Stimulated activated CD8-positive, alpha-beta memory T cell treated with anti-CD3 and anti-CD28 coated beads, Interleukin-2, amount 100 ng/mL, for 1 hour (primary cell): ENCODE measurements around the gene MAPK8IP3.
"Not testable (repeated sequence)": the region's sequence is repeated elsewhere in the genome, so short reads cannot be mapped to it uniquely, and the experiment has no call there.

Experiments used
- DNase-seq, 2 donors: peaks; one replicate each; pipeline ENCODE4 v3.0.0-alpha.2; 2020; ENCODE audit warnings: low read depth in 2 of 2

The MAPK8IP3 gene

GRCh38 chr16:1677339-1677738, 28.7 kb upstream of the MAPK8IP3 start:
- DNase-seq = no peak

- peak; percentile 87 to 91 for DNase-seq
Observed at GRCh38 chr16:1677942-1678499, 28.0 kb upstream of the MAPK8IP3 start, which contains the start of gene JPT2. JPT2 (plus strand) TSS chr16:1678279; CDS start chr16:1678313, 34 bp downstream.

- DNase-seq = peak; percentile 6 to 29
Observed at GRCh38 chr16:1678500-1679098, 27.4 kb upstream of the MAPK8IP3 start.

GRCh38 chr16:1680361-1680760, 25.6 kb upstream of the MAPK8IP3 start:
- no peak for DNase-seq

- no peak for DNase-seq
Observed at GRCh38 chr16:1681032-1681431, 25.0 kb upstream of the MAPK8IP3 start.

- DNase-seq = no peak
Observed at GRCh38 chr16:1687427-1688316, 18.3 kb upstream of the MAPK8IP3 start.

GRCh38 chr16:1688807-1689560, 17.0 kb upstream of the MAPK8IP3 start:
- DNase-seq = no peak

GRCh38 chr16:1689853-1690252, 16.1 kb upstream of the MAPK8IP3 start:
- DNase-seq = no peak

GRCh38 chr16:1690810-1691209, 15.2 kb upstream of the MAPK8IP3 start:
- no peak for DNase-seq

GRCh38 chr16:1691276-1691675, 14.7 kb upstream of the MAPK8IP3 start:
- DNase-seq = no peak

- DNase-seq = no peak
Observed at GRCh38 chr16:1691956-1692355, 14.0 kb upstream of the MAPK8IP3 start.

- DNase-seq = no peak
Observed at GRCh38 chr16:1696863-1697262, 9.1 kb upstream of the MAPK8IP3 start.

- DNase-seq = no peak
Observed at GRCh38 chr16:1698680-1699079, 7.3 kb upstream of the MAPK8IP3 start.

GRCh38 chr16:1700246-1700645, 5.7 kb upstream of the MAPK8IP3 start:
- DNase-seq = no peak

GRCh38 chr16:1701216-1701878, 4.6 kb upstream of the MAPK8IP3 start:
- DNase-seq = no peak

- not testable (repeated sequence) for DNase-seq
Observed at GRCh38 chr16:1705324-1705687, 689 bp upstream of the MAPK8IP3 start.

- no peak for DNase-seq
Observed at GRCh38 chr16:1706386-1707192, 594 bp downstream of the MAPK8IP3 start.

- no peak for DNase-seq
Observed at GRCh38 chr16:1707193-1707790, 1.3 kb downstream of the MAPK8IP3 start.

GRCh38 chr16:1708083-1708767, 2.2 kb downstream of the MAPK8IP3 start:
- no peak for DNase-seq

- DNase-seq = no peak
Observed at GRCh38 chr16:1708768-1709180, 2.8 kb downstream of the MAPK8IP3 start.
